ENCODE results near the gene ALPK3. TPM values are rescaled to one million over a fixed set of nuclear protein-coding genes. Genes with fewer than 3 reads are reported as not detected.

Gene ALPK3
- total and polyA plus RNA-seq, 2 donors, result 4.3 to 7.2 TPM

- peaks cover 8% of the 10 kb centered on the region for H3K36me3 ChIP-seq (ENCODE audit: insufficient read depth)
- no peak overlapping the region for H3K4me3 ChIP-seq (ENCODE audit: low read depth, low read length)
- no peaks in the 10 kb centered on the region for H3K4me1 ChIP-seq (ENCODE audit: insufficient read depth)
- no peak for DNase-seq (ENCODE audit: extremely low spot score)
- no peak overlapping the region for H3K27ac ChIP-seq (ENCODE audit: low read depth)
- 65% methylated on average over 2 of the region's 2 CpGs for WGBS
Observed at GRCh38 chr15:84788500-84788899, 28.7 kb upstream of the ALPK3 start.

DNA sequence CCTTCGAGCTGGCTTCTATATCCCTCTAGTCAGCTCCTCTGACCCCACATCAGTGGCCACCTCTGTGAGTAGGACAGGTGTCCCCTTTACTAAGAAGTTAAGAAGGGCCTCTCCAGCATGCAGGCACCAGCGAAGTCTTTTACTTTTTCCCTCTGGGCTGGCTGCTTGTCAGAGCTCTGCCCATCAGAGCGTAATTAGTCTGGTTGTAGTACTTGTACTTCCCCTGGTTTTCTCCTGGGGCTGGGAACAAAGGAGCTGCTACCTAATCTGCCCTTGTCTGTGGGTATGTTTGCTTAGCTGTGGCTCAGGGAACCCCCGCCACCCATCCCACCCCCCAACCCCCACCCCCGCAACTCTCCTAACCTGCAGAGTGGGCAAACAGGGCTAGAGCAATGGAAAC lies 27.4 kb upstream of the ALPK3 start:
- no peak for DNase-seq (ENCODE audit: extremely low spot score)
- no peak overlapping the region for H3K4me3 ChIP-seq (ENCODE audit: low read depth, low read length)
- H3K36me3 ChIP-seq (ENCODE audit: insufficient read depth), result peaks cover 3% of the 10 kb centered on the region
- H3K4me1 ChIP-seq (ENCODE audit: insufficient read depth), result no peaks in the 10 kb centered on the region
- no peak overlapping the region for H3K27ac ChIP-seq (ENCODE audit: low read depth)
- 97% methylated on average over 5 of the region's 5 CpGs for WGBS

GRCh38 chr15:84790676-84791075 lies 26.5 kb upstream of the ALPK3 start:
- Histone ChIP-seq H3K4me3 (ENCODE audit: low read depth, low read length) (no peak overlapping the region), H3K27ac (ENCODE audit: low read depth) (no peak overlapping the region), H3K36me3 (ENCODE audit: insufficient read depth) (peaks cover 3% of the 10 kb centered on the region), H3K4me1 (ENCODE audit: insufficient read depth) (no peaks in the 10 kb centered on the region)
- DNase-seq (ENCODE audit: extremely low spot score), result no peak
- 96% methylated on average over 4 of the region's 4 CpGs for WGBS

GRCh38 chr15:84791763-84792162 lies 25.4 kb upstream of the ALPK3 start:
- H3K27ac ChIP-seq (ENCODE audit: low read depth), result no peak overlapping the region
- peaks cover 3% of the 10 kb centered on the region for H3K36me3 ChIP-seq (ENCODE audit: insufficient read depth)
- whole genome bisulfite sequencing, result 96% methylated on average over 2 of the region's 2 CpGs
- no peaks in the 10 kb centered on the region for H3K4me1 ChIP-seq (ENCODE audit: insufficient read depth)
- no peak overlapping the region for H3K4me3 ChIP-seq (ENCODE audit: low read depth, low read length)
- DNase-seq (ENCODE audit: extremely low spot score), result no peak

DNA sequence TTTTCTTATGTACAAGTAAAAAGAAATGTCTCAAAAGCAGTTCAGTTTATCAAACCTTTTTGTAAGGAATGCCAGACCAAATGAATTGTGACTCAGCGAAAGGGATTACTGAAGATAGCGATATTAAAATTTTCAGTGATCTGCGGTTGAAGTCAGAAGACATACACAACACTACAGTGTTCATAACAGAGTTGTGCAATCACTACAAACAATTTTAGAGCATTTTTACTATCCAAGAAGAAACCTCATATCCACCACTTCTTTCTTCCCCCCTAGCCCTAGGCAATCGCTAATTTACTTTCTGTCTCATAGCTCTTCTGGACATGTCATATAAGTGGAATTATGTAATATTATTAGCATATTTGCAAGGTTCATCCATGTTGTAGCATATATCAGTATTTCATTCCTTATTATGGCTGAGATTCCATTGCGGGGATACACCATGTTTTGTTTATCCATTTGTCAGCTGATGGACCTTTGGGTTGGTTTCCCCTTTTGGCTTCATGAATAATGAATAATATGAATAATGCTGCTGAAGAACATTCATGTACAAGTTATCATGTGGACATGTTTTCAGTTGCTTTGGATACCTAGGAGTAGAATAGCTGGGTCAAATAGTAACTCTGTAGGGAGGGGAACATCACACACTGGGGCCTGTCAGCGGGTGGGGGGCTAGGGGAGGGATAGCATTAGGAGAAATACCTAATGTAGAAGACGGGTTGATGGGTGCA lies 23.6 kb upstream of the ALPK3 start:
- H3K36me3 ChIP-seq (ENCODE audit: insufficient read depth), result peaks cover 6% of the 10 kb centered on the region
- 97% methylated on average over 7 of the region's 7 CpGs for WGBS
- no peak for DNase-seq (ENCODE audit: extremely low spot score)

DNA sequence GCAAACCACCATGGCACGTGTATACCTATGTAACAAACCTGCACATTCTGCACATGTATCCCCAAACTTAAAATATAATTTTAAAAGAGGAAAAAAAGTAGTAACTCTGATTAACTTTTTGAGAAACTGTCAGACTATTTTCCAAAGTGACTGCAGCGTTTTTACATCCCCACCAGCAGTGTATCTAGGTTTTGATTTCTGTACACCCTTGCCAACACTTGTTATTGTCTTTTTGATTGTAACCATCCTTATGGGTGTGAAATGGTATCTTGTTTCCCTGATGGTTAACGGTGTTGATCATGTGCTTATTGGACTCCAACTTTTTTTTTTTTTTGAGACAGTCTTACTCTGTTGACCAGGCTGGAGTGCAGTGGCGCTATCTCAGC lies 23.0 kb upstream of the ALPK3 start:
- H3K27ac ChIP-seq (ENCODE audit: low read depth), result no peak overlapping the region
- no peaks in the 10 kb centered on the region for H3K4me1 ChIP-seq (ENCODE audit: insufficient read depth)
- H3K4me3 ChIP-seq (ENCODE audit: low read depth, low read length), result no peak overlapping the region
- H3K36me3 ChIP-seq (ENCODE audit: insufficient read depth), result peaks cover 6% of the 10 kb centered on the region
- 96% methylated on average over 4 of the region's 4 CpGs for WGBS
- DNase-seq (ENCODE audit: extremely low spot score), result no peak

More for the DNA sequence above, 23.6 kb upstream of the ALPK3 start:
- Histone ChIP-seq H3K4me3 (ENCODE audit: low read depth, low read length) (no peak overlapping the region), H3K4me1 (ENCODE audit: insufficient read depth) (no peaks in the 10 kb centered on the region), H3K27ac (ENCODE audit: low read depth) (no peak overlapping the region)

GRCh38 chr15:84795186-84795585 lies 22.0 kb upstream of the ALPK3 start:
- 86% methylated on average over 3 of the region's 3 CpGs for WGBS
- Histone ChIP-seq H3K36me3 (ENCODE audit: insufficient read depth) (peaks cover 6% of the 10 kb centered on the region), H3K4me1 (ENCODE audit: insufficient read depth) (no peaks in the 10 kb centered on the region), H3K27ac (ENCODE audit: low read depth) (no peak overlapping the region), H3K4me3 (ENCODE audit: low read depth, low read length) (no peak overlapping the region)
- DNase-seq (ENCODE audit: extremely low spot score), result no peak

- peaks cover 4% of the 10 kb centered on the region for H3K36me3 ChIP-seq (ENCODE audit: insufficient read depth)
- 98% methylated on average over 4 of the region's 4 CpGs for WGBS
Observed at GRCh38 chr15:84797212-84797611, 19.9 kb upstream of the ALPK3 start.

DNA sequence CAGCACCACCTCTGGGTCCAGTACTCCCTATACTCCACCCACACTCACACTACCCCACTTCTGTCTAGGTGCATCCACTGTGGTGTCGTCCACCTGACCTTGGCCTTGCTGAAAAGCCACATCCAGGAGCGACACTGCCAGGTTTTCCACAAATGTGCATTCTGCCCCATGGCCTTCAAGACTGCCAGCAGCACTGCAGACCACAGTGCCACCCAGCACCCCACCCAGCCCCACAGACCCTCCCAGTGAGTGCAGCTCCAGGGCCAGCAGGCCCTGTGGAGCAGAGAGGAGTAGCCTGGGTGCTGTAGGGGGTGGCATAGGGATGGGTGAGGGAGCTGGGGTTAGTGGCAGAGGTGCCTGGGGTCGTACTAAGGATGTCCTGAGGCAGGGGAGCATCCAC lies 19.4 kb upstream of the ALPK3 start:
- peaks cover 4% of the 10 kb centered on the region for H3K36me3 ChIP-seq (ENCODE audit: insufficient read depth)
- H3K27ac ChIP-seq (ENCODE audit: low read depth), result no peak overlapping the region
- H3K4me3 ChIP-seq (ENCODE audit: low read depth, low read length), result no peak overlapping the region
- DNase-seq (ENCODE audit: extremely low spot score), result no peak
- no peaks in the 10 kb centered on the region for H3K4me1 ChIP-seq (ENCODE audit: insufficient read depth)
- WGBS, result 97% methylated on average over 3 of the region's 3 CpGs

More at GRCh38 chr15:84797212-84797611, 19.9 kb upstream of the ALPK3 start:
- no peak overlapping the region for H3K27ac ChIP-seq (ENCODE audit: low read depth)
- DNase-seq (ENCODE audit: extremely low spot score), result no peak
- H3K4me3 ChIP-seq (ENCODE audit: low read depth, low read length), result no peak overlapping the region
- no peaks in the 10 kb centered on the region for H3K4me1 ChIP-seq (ENCODE audit: insufficient read depth)

DNA sequence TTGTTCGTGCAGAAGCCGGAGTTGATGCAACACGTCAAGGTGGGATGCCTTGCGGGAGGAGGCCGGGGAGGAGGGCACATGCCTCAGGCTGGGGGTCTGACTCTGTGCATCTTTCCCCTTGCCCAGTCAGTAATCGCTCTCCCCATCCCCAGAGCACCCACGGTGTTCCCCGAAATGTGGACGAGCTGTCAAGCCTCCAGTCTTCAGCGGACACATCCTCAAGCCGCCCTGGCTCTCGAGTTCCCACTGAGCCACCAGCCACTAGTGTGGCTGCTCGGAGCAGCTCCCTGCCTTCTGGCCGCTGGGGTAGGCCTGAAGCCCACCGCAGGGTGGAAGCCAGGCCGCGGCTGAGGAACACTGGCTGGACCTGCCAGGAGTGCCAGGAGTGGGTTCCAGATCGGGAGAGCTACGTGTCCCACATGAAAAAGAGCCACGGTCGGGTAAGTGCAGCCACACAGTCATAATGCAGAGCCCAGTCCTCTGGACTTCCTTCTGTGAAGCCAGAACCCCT lies 18.7 kb upstream of the ALPK3 start:
- Histone ChIP-seq H3K4me3 (ENCODE audit: low read depth, low read length) (no peak overlapping the region), H3K27ac (ENCODE audit: low read depth) (no peak overlapping the region), H3K36me3 (ENCODE audit: insufficient read depth) (peaks cover 4% of the 10 kb centered on the region), H3K4me1 (ENCODE audit: insufficient read depth) (no peaks in the 10 kb centered on the region)
- 97% methylated on average over 21 of the region's 21 CpGs for WGBS
- DNase-seq (ENCODE audit: extremely low spot score), result no peak

DNA sequence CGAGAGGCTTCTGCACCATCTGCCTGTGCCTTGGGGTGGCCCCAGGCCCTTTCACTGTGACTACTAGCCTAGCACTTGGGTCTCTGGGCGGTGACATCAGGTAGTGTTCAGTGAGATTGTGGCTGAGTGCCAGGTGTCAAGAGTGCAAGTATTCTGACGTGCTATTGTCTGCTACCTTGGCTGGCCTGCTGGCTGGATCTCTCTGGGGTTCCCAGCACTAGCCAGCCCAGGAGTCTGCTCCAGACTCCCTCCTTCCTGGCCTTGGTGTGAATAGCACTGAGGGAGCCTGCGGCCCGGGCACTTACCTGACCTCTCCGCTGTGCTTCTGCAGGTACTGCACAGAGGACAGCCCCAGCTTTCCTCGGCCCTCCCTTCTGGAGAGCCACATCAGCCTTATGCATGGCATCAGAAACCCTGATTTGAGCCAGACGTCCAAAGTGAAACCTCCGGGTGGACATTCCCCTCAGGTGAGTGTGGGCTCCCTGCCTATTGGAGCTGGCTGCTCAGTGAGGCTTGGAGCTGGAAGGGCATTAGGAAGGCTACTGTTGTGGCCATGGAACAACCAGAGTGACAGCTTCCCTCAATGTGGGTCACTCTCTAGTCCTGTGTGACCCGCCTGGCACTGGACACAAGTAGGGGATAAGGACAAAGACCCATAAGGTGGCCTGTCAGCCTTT lies 17.5 kb upstream of the ALPK3 start:
- Histone ChIP-seq H3K27ac (ENCODE audit: low read depth) (no peak overlapping the region), H3K4me1 (ENCODE audit: insufficient read depth) (no peaks in the 10 kb centered on the region), H3K36me3 (ENCODE audit: insufficient read depth) (peaks cover 4% of the 10 kb centered on the region), H3K4me3 (ENCODE audit: low read depth, low read length) (no peak overlapping the region)
- WGBS, result 91% methylated on average over 10 of the region's 10 CpGs
- DNase-seq (ENCODE audit: extremely low spot score), result no peak

- Histone ChIP-seq H3K27ac (ENCODE audit: low read depth) (no peak overlapping the region), H3K4me3 (ENCODE audit: low read depth, low read length) (no peak overlapping the region), H3K4me1 (ENCODE audit: insufficient read depth) (no peaks in the 10 kb centered on the region), H3K36me3 (ENCODE audit: insufficient read depth) (peaks cover 4% of the 10 kb centered on the region)
- no peak for DNase-seq (ENCODE audit: extremely low spot score)
- 83% methylated on average over 3 of the region's 3 CpGs for WGBS
Observed at GRCh38 chr15:84800365-84800806, 16.8 kb upstream of the ALPK3 start.

- 75% methylated on average over 4 of the region's 4 CpGs for WGBS
- H3K27ac ChIP-seq (ENCODE audit: low read depth), result no peak overlapping the region
- H3K4me3 ChIP-seq (ENCODE audit: low read depth, low read length), result no peak overlapping the region
- H3K4me1 ChIP-seq (ENCODE audit: insufficient read depth), result no peaks in the 10 kb centered on the region
- H3K36me3 ChIP-seq (ENCODE audit: insufficient read depth), result no peaks in the 10 kb centered on the region
- no peak for DNase-seq (ENCODE audit: extremely low spot score)
Observed at GRCh38 chr15:84804005-84804900, 12.9 kb upstream of the ALPK3 start.

Measured in urinary bladder (tissue), 4 donors.